ENCODE measurements around the gene DOLPP1. TPM values are rescaled to one million over a fixed set of nuclear protein-coding genes. Genes with fewer than 3 reads are reported as not detected.

Gene DOLPP1
- polyA plus RNA-seq, 3 donors, result 5.4 to 6.6 (median 5.9) TPM

DNA sequence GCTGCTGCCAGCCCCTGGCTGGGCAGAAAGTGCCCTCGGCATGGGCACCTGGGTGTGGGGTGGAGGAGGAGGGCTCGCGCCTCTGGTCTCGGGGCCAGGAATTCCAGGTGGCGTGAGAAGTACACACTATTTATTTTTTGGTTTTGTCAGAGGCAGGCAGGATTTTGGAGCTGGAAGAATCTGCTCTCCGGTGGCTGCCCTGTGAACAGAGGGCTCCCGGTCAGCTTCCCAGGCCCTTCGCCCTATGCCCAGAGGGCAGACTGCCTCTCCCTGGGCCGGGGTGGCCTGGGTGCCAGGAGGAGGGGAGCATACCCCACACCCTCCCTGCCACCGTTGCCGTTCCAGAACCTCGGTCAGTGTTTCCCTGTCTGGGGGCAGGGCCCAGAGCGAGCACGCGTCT lies 8.3 kb downstream of the DOLPP1 start:
- Histone ChIP-seq H3K79me2 (ENCODE audit: insufficient read depth, low read length) (no peaks in the 10 kb centered on the region), H3K9me3 (replicated peaks in 1 of 2; ENCODE audit: control insufficient read depth in 1 of 2, insufficient read depth in 1 of 2, low read length in 2 of 2) (no peaks in the 10 kb centered on the region), H3K27me3 (ENCODE audit: control insufficient read depth in 2 of 2, insufficient read depth in 2 of 2, low read length in 2 of 2) (no peaks in the 10 kb centered on the region), H2AFZ (ENCODE audit: insufficient read depth, low read depth, low read length, poor library complexity, severe bottlenecking) (no peak overlapping the region), H3K4me3 (replicated peaks in 1 of 3; ENCODE audit: low read depth in 2 of 3, low read length in 3 of 3) (no peak overlapping the region), H4K20me1 (ENCODE audit: insufficient read depth, low read length) (no peaks in the 10 kb centered on the region), H3K9ac (ENCODE audit: insufficient read depth, low read length, poor library complexity, severe bottlenecking) (no peak overlapping the region), H3K4me2 (replicated peaks; ENCODE audit: extremely low read depth, low read length, poor library complexity, severe bottlenecking) (no peak overlapping the region), H3K36me3 (replicated peaks in 1 of 2; ENCODE audit: control insufficient read depth in 1 of 2, insufficient read depth in 2 of 2, low read length in 2 of 2) (peaks cover 50 to 58% of the 10 kb centered on the region in 2 donors), H3K27ac (ENCODE audit: low read depth in 1 of 2, low read length in 2 of 2) (no peak overlapping the region), H3K4me1 (ENCODE audit: control insufficient read depth in 1 of 2, insufficient read depth in 2 of 2, low read length in 2 of 2) (no peaks in the 10 kb centered on the region)
- DNase-seq, result no peak
- TF ChIP-seq, protein P1, sequence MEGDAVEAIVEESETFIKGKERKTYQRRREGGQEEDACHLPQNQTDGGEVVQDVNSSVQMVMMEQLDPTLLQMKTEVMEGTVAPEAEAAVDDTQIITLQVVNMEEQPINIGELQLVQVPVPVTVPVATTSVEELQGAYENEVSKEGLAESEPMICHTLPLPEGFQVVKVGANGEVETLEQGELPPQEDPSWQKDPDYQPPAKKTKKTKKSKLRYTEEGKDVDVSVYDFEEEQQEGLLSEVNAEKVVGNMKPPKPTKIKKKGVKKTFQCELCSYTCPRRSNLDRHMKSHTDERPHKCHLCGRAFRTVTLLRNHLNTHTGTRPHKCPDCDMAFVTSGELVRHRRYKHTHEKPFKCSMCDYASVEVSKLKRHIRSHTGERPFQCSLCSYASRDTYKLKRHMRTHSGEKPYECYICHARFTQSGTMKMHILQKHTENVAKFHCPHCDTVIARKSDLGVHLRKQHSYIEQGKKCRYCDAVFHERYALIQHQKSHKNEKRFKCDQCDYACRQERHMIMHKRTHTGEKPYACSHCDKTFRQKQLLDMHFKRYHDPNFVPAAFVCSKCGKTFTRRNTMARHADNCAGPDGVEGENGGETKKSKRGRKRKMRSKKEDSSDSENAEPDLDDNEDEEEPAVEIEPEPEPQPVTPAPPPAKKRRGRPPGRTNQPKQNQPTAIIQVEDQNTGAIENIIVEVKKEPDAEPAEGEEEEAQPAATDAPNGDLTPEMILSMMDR (IDR thresholded peaks at IDR 0.05), result no peak
- no peak overlapping the region for H3K27ac Mint-ChIP-seq
- H3K4me3 Mint-ChIP-seq, result no peak overlapping the region
- no peaks in the 10 kb centered on the region for H3K9me3 Mint-ChIP-seq
- 100% methylated on average over 12 of the region's 15 CpGs for WGBS (ENCODE audit: insufficient coverage)
- H3K4me1 Mint-ChIP-seq, result no peaks in the 10 kb centered on the region
- peaks cover 0 to 1% (median 0%) of the 10 kb centered on the region in 3 donors for H3K27me3 Mint-ChIP-seq (ENCODE audit: low read depth in 3 of 3)
- intact Hi-C loops (cut with micrococcal nuclease), result no loop called here
- H3K36me3 Mint-ChIP-seq, result peaks cover 41 to 57% of the 10 kb centered on the region in 2 donors

DNA sequence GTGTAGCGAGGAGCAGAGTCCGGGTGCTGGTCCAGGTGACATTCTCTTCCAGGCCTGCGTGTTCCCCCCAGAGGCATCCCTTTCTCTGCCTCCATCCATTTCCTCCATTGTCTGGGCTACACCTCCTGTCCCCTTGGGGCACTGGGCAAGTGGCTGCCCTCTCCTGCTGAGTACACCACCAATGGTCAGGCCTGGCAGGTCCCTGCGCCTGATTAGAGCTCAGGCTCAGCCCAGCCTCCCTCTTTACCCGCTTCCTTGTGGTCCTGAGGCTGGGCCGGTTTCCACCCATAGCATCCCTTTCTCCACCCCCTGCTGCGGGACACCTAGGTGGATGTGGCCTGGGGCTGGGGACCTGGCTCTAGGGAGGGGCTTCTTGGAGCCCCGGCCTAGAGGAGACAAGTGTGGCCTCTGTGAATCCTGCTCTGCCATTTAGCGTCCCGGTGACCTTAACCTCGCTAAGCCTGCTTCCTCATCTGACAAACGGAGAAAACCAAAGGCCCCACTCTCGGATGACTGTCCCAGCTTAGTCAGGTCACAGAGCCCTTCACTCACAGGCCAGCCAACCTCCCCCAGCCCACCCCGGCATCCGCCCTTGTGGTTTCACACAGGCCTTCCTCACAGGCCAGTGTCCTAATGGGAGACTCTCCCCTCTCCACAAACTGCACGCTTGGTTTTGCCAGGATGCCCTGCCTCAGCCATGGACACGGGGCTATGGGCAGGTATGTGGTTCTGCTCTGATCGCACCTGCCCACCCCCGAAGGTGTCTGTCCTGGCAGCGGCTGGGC lies 12.9 kb downstream of the DOLPP1 start:
- intact Hi-C loops (cut with micrococcal nuclease), result no loop called here
- 88% methylated on average over 12 of the region's 20 CpGs for WGBS (ENCODE audit: insufficient coverage)
- TF ChIP-seq, protein P1 (IDR thresholded peaks at IDR 0.05), result no peak
- Histone ChIP-seq H3K79me2 (ENCODE audit: insufficient read depth, low read length) (no peaks in the 10 kb centered on the region), H3K27me3 (ENCODE audit: control insufficient read depth in 2 of 2, insufficient read depth in 2 of 2, low read length in 2 of 2) (no peaks in the 10 kb centered on the region), H3K4me3 (replicated peaks in 1 of 3; ENCODE audit: low read depth in 2 of 3, low read length in 3 of 3) (no peak overlapping the region), H3K36me3 (replicated peaks in 1 of 2; ENCODE audit: control insufficient read depth in 1 of 2, insufficient read depth in 2 of 2, low read length in 2 of 2) (peaks cover 38 to 56% of the 10 kb centered on the region in 2 donors), H3K9me3 (replicated peaks in 1 of 2; ENCODE audit: control insufficient read depth in 1 of 2, insufficient read depth in 1 of 2, low read length in 2 of 2) (no peaks in the 10 kb centered on the region), H2AFZ (ENCODE audit: insufficient read depth, low read depth, low read length, poor library complexity, severe bottlenecking) (no peak overlapping the region), H3K9ac (ENCODE audit: insufficient read depth, low read length, poor library complexity, severe bottlenecking) (no peak overlapping the region), H3K4me2 (replicated peaks; ENCODE audit: extremely low read depth, low read length, poor library complexity, severe bottlenecking) (no peak overlapping the region), H3K27ac (ENCODE audit: low read depth in 1 of 2, low read length in 2 of 2) (no peak overlapping the region), H4K20me1 (ENCODE audit: insufficient read depth, low read length) (no peaks in the 10 kb centered on the region), H3K4me1 (ENCODE audit: control insufficient read depth in 1 of 2, insufficient read depth in 2 of 2, low read length in 2 of 2) (no peaks in the 10 kb centered on the region)
- Mint-ChIP-seq H3K27me3 (ENCODE audit: low read depth in 3 of 3) (no peaks in the 10 kb centered on the region), H3K4me1 (no peaks in the 10 kb centered on the region), H3K9me3 (no peaks in the 10 kb centered on the region), H3K4me3 (no peak overlapping the region), H3K36me3 (peaks cover 33 to 55% of the 10 kb centered on the region in 2 donors), H3K27ac (peak overlapping the region in 1 of 7 donors; percentile 77)
- DNase-seq, result no peak
